Urinary bladder (tissue), 4 donors: ENCODE measurements around the gene ELFN1. TPM values are rescaled to one million over a fixed set of nuclear protein-coding genes. Genes with fewer than 3 reads are reported as not detected.

Experiments used
- DNase-seq: peaks from one replicate; pipeline ENCODE4 v3.0.0-alpha.2; 2015; ENCODE audit errors: extremely low spot score
- H3K27ac ChIP-seq: one replicate; pipeline ENCODE4 v1.5.1; 2013; ENCODE audit warnings: low read depth, mild to moderate bottlenecking, moderate library complexity
- H3K36me3 ChIP-seq: one replicate; pipeline ENCODE4 v1.6.1; 2013; ENCODE audit warnings: mild to moderate bottlenecking, moderate library complexity; ENCODE audit not compliant: insufficient read depth
- H3K4me1 ChIP-seq: one replicate; pipeline ENCODE4 v1.6.1; 2013; ENCODE audit warnings: mild to moderate bottlenecking, moderate library complexity; ENCODE audit not compliant: insufficient read depth
- H3K4me3 ChIP-seq: one replicate; pipeline ENCODE4 v1.5.1; 2013; ENCODE audit warnings: low read depth, low read length
- WGBS: extraction: QIAGEN DNeasy Blood & Tissue Kit; methylation state at CpG from one replicate; pipeline ENCODE4 v1.1.7; 2013; 5-methylcytosine and 5-hydroxymethylcytosine counted together
- polyA plus RNA-seq: library from polyadenylated mRNA; stranded (reverse); fragments of 200-250 nt; gene quantifications from one replicate; pipeline ENCODE4 v1.2.3, GENCODE V29; 2013
- total RNA-seq: library from RNA; depleted of rRNA; stranded (reverse); fragments of >200 nt; gene quantifications from one replicate; pipeline ENCODE4 v1.2.3, GENCODE V29; 2014
- donor health status: healthy with polysubstance abuse.
- donor health status: healthy.

Gene ELFN1
- total and polyA plus RNA-seq, 2 donors = 2.5 to 3.2 TPM

DNA sequence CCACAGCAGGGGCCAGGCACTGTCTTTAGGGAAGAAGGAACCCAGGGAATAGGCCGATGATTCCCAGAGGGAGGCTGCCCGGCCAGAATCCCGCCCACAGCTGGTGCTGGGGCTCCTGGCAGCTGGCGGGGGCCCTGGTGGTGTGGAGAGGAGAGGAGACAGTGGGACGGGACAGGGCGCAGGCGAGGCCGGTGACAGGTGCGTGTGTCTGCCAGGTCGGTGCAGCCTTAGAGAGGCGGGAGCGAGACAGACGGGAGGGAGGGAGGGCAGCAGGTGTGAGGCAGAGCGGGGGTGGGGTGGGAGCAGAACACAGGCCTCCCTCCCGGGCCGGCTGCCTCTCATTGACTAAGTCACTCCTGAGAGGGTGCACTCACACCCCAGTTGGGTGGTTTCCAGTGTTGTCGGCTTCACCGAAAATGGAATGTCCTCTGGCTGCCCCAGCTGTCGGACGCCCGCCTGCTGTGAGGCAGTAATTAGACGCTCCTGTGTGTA is 55.2 kb downstream of the ELFN1 start:
- Histone ChIP-seq H3K36me3 (no peaks in the 10 kb centered on the region), H3K27ac (no peak overlapping the region), H3K4me3 (no peak overlapping the region), H3K4me1 (no peaks in the 10 kb centered on the region)
- 50% methylated on average over 22 of the region's 22 CpGs for WGBS
- DNase-seq = no peak

GRCh38 chr7:1725766-1726630 is 55.9 kb downstream of the ELFN1 start:
- Histone ChIP-seq H3K4me1 (no peaks in the 10 kb centered on the region), H3K4me3 (no peak overlapping the region)
- 76% methylated on average over 25 of the region's 25 CpGs for WGBS

GRCh38 chr7:1727079-1727478 is 57.0 kb downstream of the ELFN1 start:
- no peak overlapping the region for H3K4me3 ChIP-seq
- 92% methylated on average over 2 of the region's 2 CpGs for WGBS
- no peak overlapping the region for H3K27ac ChIP-seq
- no peak for DNase-seq
- H3K4me1 ChIP-seq = no peaks in the 10 kb centered on the region
- no peaks in the 10 kb centered on the region for H3K36me3 ChIP-seq

More at GRCh38 chr7:1725766-1726630, 55.9 kb downstream of the ELFN1 start:
- Histone ChIP-seq H3K27ac (no peak overlapping the region), H3K36me3 (no peaks in the 10 kb centered on the region)
- DNase-seq = no peak

- H3K36me3 ChIP-seq = no peaks in the 10 kb centered on the region
- H3K4me1 ChIP-seq = no peaks in the 10 kb centered on the region
- H3K27ac ChIP-seq = no peak overlapping the region
- 85% methylated on average over 15 of the region's 15 CpGs for WGBS
- DNase-seq = no peak
- H3K4me3 ChIP-seq = no peak overlapping the region
Observed at GRCh38 chr7:1727812-1728570, 57.9 kb downstream of the ELFN1 start.

DNA sequence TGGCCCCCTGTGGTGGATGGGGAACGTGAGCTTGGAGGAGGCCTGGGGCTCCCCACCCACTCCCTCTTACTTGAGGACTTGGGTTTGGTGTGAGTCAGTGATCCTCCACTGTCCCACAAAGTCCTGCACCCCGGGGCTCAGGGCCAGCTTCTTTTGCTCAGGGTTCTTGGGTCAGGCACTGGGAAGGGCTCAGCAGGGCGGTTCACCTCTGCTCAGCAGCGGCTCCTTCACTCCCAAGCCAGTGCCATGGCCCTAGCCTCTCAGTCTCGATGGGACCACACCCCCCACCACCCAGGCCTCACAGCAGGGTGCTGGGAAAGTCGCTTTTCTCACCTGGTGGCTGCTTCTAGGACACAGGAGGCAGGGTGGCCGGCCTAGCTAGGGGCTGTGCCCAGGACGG is 59.1 kb downstream of the ELFN1 start:
- DNase-seq = no peak
- H3K4me3 ChIP-seq = no peak overlapping the region
- no peaks in the 10 kb centered on the region for H3K36me3 ChIP-seq
- 98% methylated on average over 8 of the region's 8 CpGs for WGBS
- no peak overlapping the region for H3K27ac ChIP-seq
- no peaks in the 10 kb centered on the region for H3K4me1 ChIP-seq

GRCh38 chr7:1729773-1730172 is 59.7 kb downstream of the ELFN1 start:
- no peaks in the 10 kb centered on the region for H3K36me3 ChIP-seq
- no peak overlapping the region for H3K4me3 ChIP-seq
- no peaks in the 10 kb centered on the region for H3K4me1 ChIP-seq
- 92% methylated on average over 16 of the region's 16 CpGs for WGBS
- H3K27ac ChIP-seq = no peak overlapping the region
- no peak for DNase-seq

DNA sequence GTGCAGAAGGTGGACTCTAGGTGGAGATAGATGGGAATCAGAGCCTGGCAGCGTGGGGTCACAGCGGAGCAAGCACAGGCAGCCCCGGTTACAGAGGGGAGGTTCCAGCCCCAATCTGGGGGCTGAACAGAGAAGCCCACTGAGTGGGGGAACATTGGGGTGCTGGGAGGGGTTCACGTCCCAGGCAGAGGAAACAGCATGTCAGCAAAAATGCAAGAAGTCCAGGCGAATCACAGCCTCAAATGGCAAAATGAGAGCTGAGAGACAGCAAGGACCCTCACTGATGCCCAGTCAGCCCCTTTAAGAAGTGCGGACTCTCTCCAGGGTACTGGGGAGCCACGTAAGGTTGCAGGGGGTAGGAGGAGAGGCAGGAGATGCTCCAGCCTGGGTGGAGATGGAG is 62.0 kb downstream of the ELFN1 start:
- no peaks in the 10 kb centered on the region for H3K4me1 ChIP-seq
- no peak overlapping the region for H3K27ac ChIP-seq
- no peak overlapping the region for H3K4me3 ChIP-seq
- H3K36me3 ChIP-seq = no peaks in the 10 kb centered on the region
- DNase-seq = no peak
- 90% methylated on average over 7 of the region's 7 CpGs for WGBS

DNA sequence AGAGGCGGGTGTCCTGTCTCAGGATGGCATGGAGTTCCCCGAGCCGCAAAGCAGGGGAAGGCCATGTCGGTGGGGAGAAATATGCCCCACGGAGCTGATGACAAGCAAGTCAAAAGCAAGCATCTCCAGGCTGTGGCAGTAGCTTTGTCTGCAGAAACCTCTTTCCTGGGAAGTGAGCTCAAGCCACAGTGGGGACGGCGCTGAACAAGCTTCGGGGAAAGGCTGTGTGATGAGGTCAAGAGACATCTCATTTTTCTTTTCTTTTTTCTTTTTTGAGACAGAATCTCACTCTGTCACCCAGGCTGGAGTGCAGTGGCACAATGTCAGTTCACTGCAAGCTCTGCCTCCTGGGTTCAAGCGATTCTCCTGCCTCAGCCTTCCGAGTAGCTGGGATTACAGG is 62.6 kb downstream of the ELFN1 start:
- 76% methylated on average over 10 of the region's 10 CpGs for WGBS
- Histone ChIP-seq H3K4me3 (no peak overlapping the region), H3K4me1 (no peaks in the 10 kb centered on the region), H3K36me3 (no peaks in the 10 kb centered on the region), H3K27ac (no peak overlapping the region)
- no peak for DNase-seq

GRCh38 chr7:1733206-1733907 is 63.3 kb downstream of the ELFN1 start:
- no peak overlapping the region for H3K27ac ChIP-seq
- 76% methylated on average over 19 of the region's 19 CpGs for WGBS
- no peak overlapping the region for H3K4me3 ChIP-seq
- H3K36me3 ChIP-seq = no peaks in the 10 kb centered on the region
- no peak for DNase-seq
- no peaks in the 10 kb centered on the region for H3K4me1 ChIP-seq

- DNase-seq = no peak
- Histone ChIP-seq H3K4me3 (no peak overlapping the region), H3K36me3 (no peaks in the 10 kb centered on the region), H3K4me1 (no peaks in the 10 kb centered on the region), H3K27ac (no peak overlapping the region)
- WGBS = 71% methylated on average over 17 of the region's 17 CpGs
Observed at GRCh38 chr7:1733908-1734730, 64.0 kb downstream of the ELFN1 start.

GRCh38 chr7:1735262-1735661 is 65.2 kb downstream of the ELFN1 start:
- DNase-seq = no peak
- Histone ChIP-seq H3K4me1 (no peaks in the 10 kb centered on the region), H3K36me3 (no peaks in the 10 kb centered on the region), H3K4me3 (no peak overlapping the region), H3K27ac (no peak overlapping the region)
- 62% methylated on average over 14 of the region's 14 CpGs for WGBS

GRCh38 chr7:1735806-1736483 is 65.9 kb downstream of the ELFN1 start:
- Histone ChIP-seq H3K27ac (no peak overlapping the region), H3K36me3 (no peaks in the 10 kb centered on the region), H3K4me1 (no peaks in the 10 kb centered on the region), H3K4me3 (no peak overlapping the region)
- 75% methylated on average over 29 of the region's 29 CpGs for WGBS
- no peak for DNase-seq
